ENCODE measurements around the gene ATP6V1F.

The ATP6V1F gene

DNA sequence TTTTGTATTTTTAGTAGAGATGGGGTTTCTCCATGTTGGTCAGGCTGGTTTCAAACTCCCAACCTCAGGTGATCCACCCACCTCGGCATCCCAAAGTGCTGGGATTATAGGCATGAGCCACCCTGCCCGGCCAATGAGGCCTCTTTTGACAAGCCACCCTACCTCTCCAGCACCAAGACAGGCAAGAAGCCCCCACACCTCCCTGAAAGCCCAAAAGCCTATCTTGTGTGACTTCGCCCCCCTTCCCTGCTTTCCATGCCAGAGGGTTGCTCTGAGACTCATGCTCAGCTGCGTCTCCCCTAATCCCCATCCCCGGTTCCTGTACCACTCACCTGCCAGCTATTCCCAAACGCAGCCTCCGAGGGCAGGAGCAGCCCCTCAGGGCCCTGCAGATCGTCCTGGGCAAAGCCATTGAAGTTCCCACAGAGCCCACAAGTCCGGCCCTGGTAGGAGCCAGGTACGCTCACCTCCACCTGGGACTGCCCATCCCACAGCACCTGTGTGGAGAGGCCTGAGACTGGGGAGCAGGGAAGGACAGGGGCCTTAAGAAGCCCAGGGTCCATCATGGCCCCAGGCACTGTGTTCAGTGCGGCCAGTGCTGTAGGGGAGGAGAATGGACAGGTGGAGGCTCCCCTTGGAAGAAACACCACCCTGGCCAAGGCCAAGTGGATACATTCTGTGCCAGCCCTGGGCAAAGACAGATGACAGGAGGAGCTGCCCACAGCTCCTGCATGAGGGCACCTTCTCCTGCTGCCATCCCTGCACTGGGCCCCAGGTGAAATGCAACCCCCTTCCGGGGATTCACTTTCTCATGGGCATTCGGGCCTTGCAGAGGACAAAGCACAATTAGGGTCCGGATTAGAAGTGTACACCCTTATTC, 15.8 kb downstream of the ATP6V1F start:
- Histone ChIP-seq H3K9me3 (ENCODE audit: control insufficient read depth, low read length) (no peaks in the 10 kb centered on the region), H3K27me3 (ENCODE audit: control insufficient read depth, insufficient read depth, low read length) (no peaks in the 10 kb centered on the region), H3K4me1 (ENCODE audit: control insufficient read depth, insufficient read depth, low read length) (peaks cover 9% of the 10 kb centered on the region), H3K4me3 (ENCODE audit: low read length) (no peak overlapping the region), H3K36me3 (ENCODE audit: control insufficient read depth, insufficient read depth, low read length) (no peaks in the 10 kb centered on the region), H3K9ac (ENCODE audit: low read length) (no peak overlapping the region)

DNA sequence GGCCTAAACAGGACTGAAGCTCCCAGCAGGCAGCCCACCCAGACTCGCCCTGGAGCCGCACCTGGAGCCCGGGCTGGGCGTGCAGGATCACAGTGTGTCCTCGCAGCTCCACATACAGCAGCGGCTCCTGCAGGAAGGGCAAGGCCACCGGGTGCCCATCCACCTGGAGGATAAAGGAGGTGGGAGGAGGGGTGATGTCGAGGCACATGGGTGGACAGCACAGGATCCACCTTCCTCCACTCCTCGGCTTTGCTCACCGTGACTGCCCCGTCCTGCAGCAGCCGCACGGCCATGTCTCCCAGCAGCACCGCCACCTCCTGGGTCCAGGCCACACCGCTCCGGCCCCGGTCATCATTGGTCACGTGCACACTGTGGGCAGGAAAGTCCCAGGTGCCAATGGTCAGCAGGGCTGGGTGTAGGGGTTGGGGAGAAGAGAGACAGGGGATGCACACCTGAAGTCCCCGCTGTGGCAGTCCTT, 16.8 kb downstream of the ATP6V1F start:
- Histone ChIP-seq H3K9me3 (ENCODE audit: control insufficient read depth, low read length) (no peaks in the 10 kb centered on the region), H3K4me1 (ENCODE audit: control insufficient read depth, insufficient read depth, low read length) (peaks cover 9% of the 10 kb centered on the region), H3K9ac (ENCODE audit: low read length) (no peak overlapping the region), H3K36me3 (ENCODE audit: control insufficient read depth, insufficient read depth, low read length) (no peaks in the 10 kb centered on the region), H3K4me3 (ENCODE audit: low read length) (no peak overlapping the region), H3K27me3 (ENCODE audit: control insufficient read depth, insufficient read depth, low read length) (no peaks in the 10 kb centered on the region)

DNA sequence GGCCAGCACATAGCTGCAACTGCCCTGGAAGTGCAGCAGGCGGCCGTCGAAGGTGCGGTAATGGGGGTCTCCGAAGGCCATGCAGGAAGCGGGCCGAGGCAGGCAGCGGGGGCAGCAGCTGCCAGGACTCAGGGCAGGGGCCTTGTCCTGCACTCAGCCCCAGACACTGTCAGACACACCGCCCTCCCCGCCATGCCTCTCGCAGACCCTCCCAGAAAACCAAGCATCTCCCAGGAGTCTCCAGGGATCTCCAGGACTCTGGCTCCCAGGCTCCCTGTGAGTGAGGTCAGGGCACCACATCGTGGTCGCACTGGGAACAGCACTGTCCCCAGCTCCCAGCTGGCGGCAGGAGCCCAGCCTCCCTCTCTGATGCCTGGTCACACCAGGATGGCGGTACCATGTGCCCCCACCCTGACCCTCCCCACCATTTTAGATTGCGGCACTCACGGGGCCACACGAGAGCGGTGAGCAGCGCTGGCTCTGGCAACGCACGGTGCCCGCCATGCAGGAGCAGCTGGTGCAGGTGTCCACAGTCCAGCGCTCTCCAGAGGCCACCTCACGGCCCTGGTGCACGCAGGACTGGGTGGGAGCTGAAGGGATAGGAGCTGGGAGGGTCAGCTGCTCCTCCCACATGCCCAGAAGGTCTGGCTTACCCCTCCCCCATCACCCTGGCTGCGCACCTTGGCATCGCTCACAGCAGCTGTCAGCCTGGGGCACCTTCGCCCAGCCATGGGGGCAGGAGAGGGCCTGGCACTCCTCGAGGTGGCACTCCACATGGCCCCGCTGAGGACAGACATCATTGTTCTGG, 17.5 kb downstream of the ATP6V1F start:
- Histone ChIP-seq H3K36me3 (ENCODE audit: control insufficient read depth, insufficient read depth, low read length) (no peaks in the 10 kb centered on the region), H3K9me3 (ENCODE audit: control insufficient read depth, low read length) (no peaks in the 10 kb centered on the region), H3K4me3 (ENCODE audit: low read length) (no peak overlapping the region), H3K9ac (ENCODE audit: low read length) (no peak overlapping the region), H3K27me3 (ENCODE audit: control insufficient read depth, insufficient read depth, low read length) (no peaks in the 10 kb centered on the region), H3K4me1 (ENCODE audit: control insufficient read depth, insufficient read depth, low read length) (peaks cover 9% of the 10 kb centered on the region)

DNA sequence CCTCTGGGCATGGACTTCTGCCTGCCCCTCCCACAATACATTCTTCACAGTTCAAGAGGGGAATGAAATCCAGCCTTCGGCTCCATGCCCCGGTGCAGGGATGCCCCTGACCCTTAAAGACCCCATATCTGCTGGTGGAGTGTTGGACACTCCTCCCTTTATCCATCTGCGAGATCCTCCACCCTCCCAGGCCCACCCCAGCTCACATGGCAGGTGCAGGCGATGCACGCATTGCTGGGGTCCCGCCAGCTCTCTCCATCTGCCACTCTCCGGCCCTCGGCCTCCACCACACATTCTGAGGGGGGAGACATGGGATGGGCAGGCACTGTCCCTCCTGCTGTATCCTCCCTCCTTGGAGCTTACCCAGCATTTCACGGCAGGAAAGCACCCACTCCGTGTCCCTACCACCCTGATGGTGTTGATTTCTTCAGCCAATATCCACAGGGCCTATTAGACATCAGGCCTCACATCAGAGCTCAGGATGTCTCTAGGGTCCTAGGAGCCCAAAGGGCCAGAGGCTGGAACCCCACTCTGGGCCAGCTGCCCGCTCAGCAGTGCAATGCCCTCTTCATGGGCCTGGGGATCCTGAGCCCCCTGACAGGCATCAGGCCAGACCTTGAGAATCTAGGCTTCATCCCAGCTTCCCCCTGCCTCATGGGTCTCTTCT, 18.3 kb downstream of the ATP6V1F start:
- Histone ChIP-seq H3K4me3 (ENCODE audit: low read length) (no peak overlapping the region), H3K4me1 (ENCODE audit: control insufficient read depth, insufficient read depth, low read length) (peaks cover 9% of the 10 kb centered on the region), H3K9me3 (ENCODE audit: control insufficient read depth, low read length) (no peaks in the 10 kb centered on the region), H3K27me3 (ENCODE audit: control insufficient read depth, insufficient read depth, low read length) (no peaks in the 10 kb centered on the region), H3K9ac (ENCODE audit: low read length) (no peak overlapping the region), H3K36me3 (ENCODE audit: control insufficient read depth, insufficient read depth, low read length) (no peaks in the 10 kb centered on the region)

DNA sequence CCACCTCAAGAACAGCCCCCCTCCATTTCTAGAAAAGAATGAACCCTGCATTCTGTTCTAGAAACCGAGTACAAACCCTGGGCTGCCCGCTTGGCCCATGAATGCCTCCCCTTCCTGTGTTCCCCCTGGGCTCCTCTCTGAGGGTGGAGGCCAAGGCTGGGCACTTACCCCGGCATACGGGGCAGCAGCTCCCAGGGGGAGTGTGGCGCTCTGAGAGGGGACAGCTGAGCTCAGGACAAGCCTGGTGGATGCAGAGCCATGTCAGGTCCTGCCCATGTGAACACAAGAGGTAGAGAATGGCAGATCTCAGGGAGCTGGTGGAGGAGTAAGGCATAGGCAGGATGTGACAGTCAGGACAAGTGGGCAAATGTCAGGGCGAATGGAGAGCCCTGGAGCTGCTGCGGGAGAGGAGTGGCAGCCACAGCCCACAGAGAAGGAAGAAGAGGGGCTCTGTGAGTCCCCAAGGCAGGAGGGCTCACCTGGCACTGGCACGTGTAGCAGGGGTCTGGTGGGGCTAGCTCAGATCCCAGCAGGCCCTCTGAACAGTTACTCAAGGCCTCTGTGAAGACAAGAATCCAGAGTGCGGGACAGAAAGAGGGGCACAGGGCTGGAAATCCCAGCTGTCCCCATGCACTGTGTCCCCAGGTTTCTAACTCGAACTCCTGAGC, 18.9 kb downstream of the ATP6V1F start:
- no peak overlapping the region for H3K4me3 ChIP-seq (ENCODE audit: low read length)
- H3K27me3 ChIP-seq (ENCODE audit: control insufficient read depth, insufficient read depth, low read length), result no peaks in the 10 kb centered on the region
- H3K9ac ChIP-seq (ENCODE audit: low read length), result no peak overlapping the region
- no peaks in the 10 kb centered on the region for H3K36me3 ChIP-seq (ENCODE audit: control insufficient read depth, insufficient read depth, low read length)
- H3K9me3 ChIP-seq (ENCODE audit: control insufficient read depth, low read length), result no peaks in the 10 kb centered on the region
- peaks cover 3% of the 10 kb centered on the region for H3K4me1 ChIP-seq (ENCODE audit: control insufficient read depth, insufficient read depth, low read length)

DNA sequence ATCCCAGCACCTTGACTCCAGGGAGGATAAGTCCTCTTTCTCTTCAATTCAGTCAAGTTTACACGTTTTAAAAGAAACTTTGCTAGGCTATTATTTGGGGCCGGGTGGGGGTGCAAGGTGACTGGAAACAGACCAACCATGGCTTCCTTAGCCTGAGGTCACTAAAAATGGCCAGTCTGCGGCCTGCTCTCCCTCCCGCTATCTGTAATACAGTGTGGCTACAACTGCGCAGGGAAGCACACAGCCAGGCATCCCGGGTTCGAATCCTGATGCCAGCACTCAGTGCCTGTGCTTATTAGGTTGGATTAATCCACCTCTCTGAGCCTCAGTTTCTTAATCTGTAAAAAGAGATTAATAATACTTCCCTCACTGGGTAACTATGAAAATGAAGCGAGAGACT, 19.5 kb downstream of the ATP6V1F start:
- Histone ChIP-seq H3K27me3 (ENCODE audit: control insufficient read depth, insufficient read depth, low read length) (no peaks in the 10 kb centered on the region), H3K4me3 (ENCODE audit: low read length) (no peak overlapping the region), H3K9me3 (ENCODE audit: control insufficient read depth, low read length) (no peaks in the 10 kb centered on the region), H3K36me3 (ENCODE audit: control insufficient read depth, insufficient read depth, low read length) (no peaks in the 10 kb centered on the region), H3K9ac (ENCODE audit: low read length) (no peak overlapping the region), H3K4me1 (ENCODE audit: control insufficient read depth, insufficient read depth, low read length) (no peaks in the 10 kb centered on the region)

DNA sequence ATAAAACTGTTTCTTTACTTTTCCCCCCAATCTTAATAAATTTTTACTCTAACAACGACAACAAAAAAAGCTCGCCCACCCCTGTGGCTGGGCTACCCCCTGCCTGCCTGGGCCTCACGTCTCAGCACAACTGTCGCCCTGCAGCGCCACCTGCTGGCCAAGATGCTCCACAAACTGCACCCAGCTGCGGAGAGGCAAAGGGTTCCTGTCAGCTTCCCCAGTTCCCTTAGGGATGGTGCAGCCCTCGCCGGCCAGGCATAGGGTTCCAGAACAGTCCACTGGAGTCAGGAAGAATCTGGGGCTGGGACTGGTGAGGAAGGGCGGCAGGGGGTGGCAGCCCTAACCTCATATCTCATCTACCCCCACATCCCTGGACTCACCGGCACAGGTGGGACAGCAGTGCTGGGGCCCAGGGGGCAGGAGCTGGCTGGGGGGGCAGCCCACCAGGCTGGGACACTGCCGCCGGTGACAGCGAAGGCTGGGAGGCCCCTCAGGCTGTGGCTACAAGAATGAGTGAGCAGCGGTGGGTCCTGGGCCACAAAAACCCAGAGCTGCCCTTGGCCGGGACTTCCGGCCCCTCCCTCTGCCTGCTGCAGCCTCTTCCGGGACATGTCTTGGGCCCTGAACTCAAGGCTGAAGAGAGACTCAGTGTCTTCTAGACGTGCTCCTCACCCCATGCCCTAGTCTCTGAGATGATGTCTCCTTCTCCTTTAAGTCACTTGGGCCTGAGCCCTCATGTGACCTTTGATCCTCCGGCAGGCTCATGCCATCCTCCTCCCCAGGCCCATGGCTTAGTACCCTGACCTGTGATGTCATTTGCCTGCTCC, 21.2 kb downstream of the ATP6V1F start:
- Histone ChIP-seq H3K4me3 (ENCODE audit: low read length) (no peak overlapping the region), H3K9ac (ENCODE audit: low read length) (no peak overlapping the region), H3K27me3 (ENCODE audit: control insufficient read depth, insufficient read depth, low read length) (no peaks in the 10 kb centered on the region), H3K36me3 (ENCODE audit: control insufficient read depth, insufficient read depth, low read length) (no peaks in the 10 kb centered on the region), H3K4me1 (ENCODE audit: control insufficient read depth, insufficient read depth, low read length) (no peaks in the 10 kb centered on the region), H3K9me3 (ENCODE audit: control insufficient read depth, low read length) (no peaks in the 10 kb centered on the region)

DNA sequence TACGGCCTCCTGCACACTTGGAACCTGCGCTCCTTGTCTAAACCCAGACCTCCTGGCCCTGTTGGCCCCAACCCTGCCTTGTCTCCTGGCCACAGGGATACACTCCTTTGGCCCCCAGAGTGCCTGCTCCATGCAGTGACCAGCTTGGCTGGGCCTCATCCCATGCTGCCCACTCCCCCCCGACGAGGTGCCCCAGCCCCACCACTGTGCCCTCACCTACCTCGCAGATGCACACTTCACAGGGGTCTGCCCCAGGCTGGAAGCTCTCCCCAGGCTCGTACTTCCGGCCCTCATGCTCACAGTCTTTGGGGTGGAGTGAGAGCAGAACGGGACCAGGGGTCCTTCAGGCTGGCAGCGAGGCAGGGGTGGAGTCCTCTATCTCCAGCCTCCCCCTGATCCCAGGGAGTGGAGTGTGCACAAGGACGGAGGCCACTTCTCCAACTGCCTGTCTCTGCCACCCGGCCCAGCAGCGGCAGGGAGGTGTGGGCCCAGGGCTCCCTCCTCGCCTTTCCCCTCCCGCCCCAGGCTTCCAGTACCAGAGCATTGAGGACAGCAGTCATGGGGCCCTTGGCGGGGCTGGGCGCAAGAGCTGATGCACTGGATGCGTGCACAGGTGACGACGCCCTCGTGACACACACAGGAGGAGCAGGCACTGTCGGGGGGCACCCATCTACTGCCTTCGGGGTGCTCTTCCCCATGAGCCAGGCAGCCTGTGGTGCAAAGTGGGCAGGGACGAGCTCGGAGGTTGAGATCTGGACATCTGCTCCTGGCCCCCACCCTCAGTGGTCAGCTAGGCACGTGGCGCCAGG, 22.1 kb downstream of the ATP6V1F start:
- Histone ChIP-seq H3K4me1 (ENCODE audit: control insufficient read depth, insufficient read depth, low read length) (no peaks in the 10 kb centered on the region), H3K27me3 (ENCODE audit: control insufficient read depth, insufficient read depth, low read length) (peaks cover 3% of the 10 kb centered on the region), H3K9ac (ENCODE audit: low read length) (no peak overlapping the region), H3K36me3 (ENCODE audit: control insufficient read depth, insufficient read depth, low read length) (no peaks in the 10 kb centered on the region), H3K9me3 (ENCODE audit: control insufficient read depth, low read length) (no peaks in the 10 kb centered on the region), H3K4me3 (ENCODE audit: low read length) (no peak overlapping the region)

DNA sequence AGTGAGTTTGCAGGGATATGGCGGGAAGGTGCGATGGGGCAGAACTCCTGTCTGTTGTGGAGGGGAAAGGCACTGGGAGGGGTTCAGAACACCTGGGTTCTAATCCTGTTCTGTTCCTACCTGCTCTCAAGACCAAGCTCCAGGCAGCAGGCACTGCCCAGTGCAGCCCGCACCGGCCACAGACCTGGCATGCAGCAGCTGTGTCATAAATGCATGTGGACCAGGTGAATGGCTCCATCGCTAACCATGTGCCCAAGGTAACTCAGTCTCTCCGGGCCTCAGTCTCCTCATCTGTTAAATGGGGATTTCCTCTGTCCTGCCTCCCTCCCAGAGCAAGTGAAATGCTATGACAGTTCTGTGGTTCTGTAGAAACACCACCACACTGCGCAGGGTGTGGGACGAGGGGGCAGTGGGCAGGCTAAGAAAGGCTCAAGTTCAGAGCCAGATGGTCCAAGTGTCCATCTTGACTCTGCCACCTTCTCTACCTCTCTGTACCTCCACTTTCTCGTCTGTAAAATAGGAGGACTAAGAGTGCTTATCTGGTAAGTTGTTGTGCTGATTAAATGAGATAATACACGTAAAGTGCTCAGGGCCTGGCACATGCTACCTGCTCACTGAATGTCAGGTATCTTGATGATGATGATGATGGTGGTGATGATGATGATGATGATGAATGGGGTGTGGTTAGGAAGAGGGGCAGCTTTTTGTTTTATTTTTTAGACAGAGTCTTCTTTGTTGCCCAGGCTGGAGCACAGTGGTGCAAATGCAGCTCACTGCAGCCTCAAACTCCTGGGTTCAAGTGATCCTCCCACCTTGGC, 22.9 kb downstream of the ATP6V1F start:
- H3K9me3 ChIP-seq (ENCODE audit: control insufficient read depth, low read length), result no peaks in the 10 kb centered on the region
- H3K4me3 ChIP-seq (ENCODE audit: low read length), result no peak overlapping the region
- peaks cover 8% of the 10 kb centered on the region for H3K27me3 ChIP-seq (ENCODE audit: control insufficient read depth, insufficient read depth, low read length)
- no peak overlapping the region for H3K9ac ChIP-seq (ENCODE audit: low read length)
- no peaks in the 10 kb centered on the region for H3K36me3 ChIP-seq (ENCODE audit: control insufficient read depth, insufficient read depth, low read length)
- no peaks in the 10 kb centered on the region for H3K4me1 ChIP-seq (ENCODE audit: control insufficient read depth, insufficient read depth, low read length)

Data from mucosa of stomach (tissue), 1 donor.